Measurements from ENCODE around the gene C9orf152. TPM values are rescaled to one million over a fixed set of nuclear protein-coding genes. Genes with fewer than 3 reads are reported as not detected.

C9orf152 gene
- total and polyA plus RNA-seq, 2 of the 13 experiments (the other 11 are each of a cell fraction or from before 2014, with no cell fraction given) = 0.24 to 0.48 TPM

DNA sequence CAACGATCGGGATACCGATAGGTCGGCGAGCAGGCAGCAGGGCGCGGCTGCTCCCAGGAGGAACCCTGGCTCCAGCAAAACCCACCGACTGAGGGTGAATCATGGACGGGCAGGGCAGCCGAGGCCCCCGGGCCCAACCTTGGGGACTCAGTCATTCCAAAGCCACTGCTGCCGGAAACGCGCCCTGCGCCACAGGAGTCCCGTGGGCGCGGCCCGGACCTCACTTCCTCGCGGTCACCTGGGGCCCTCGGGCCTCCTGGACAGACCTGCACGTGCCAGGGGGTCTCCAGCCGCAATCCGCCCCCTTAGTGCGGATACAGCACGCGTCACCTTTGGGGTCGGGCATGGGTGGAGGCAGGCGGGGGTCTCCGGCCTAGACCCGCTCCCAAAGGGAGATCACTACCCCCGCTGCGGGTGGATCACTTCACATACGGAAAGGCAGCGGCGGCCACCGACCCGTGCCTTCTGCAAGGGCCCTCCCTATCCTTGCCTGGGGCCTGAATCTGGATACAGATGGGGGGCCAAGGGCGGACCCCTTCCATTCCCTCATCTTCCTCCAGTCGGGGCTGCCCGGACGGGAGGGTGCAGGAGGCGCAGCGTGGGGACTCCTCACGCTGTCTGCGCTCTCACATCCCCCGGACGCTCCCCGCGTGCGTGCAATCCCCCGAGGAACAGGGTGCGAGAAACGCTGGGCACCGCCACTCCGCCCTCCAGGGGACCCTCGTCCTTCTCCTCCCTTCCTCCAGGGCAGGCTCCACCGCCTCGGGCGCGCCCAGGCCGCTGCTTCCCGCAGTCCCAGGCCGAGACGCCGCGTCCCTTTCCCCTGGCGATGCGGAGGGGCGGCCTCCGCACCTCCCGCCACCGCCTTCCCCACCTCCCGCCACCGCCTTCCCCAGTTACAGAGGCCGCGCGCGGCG, 47.8 kb upstream of the C9orf152 start (continued):
- TF ChIP-seq PRDM15 (CRISPR knock-in tag; IDR thresholded peaks at IDR 0.05) (no peak), ZFP82 (CRISPR knock-in tag; IDR thresholded peaks at IDR 0.05; ENCODE audit: borderline replicate concordance) (no peak), ZNF33A (CRISPR knock-in tag; IDR thresholded peaks at IDR 0.05; ENCODE audit: borderline replicate concordance) (no peak), KDM5B (CRISPR knock-in tag; IDR thresholded peaks at IDR 0.05; ENCODE audit: borderline replicate concordance) (peak; percentile 62; the same call in 1 of the 2 replicates), ZNF432 (CRISPR knock-in tag; IDR thresholded peaks at IDR 0.05; ENCODE audit: borderline replicate concordance) (peak; percentile 75; the same call in 1 of the 2 replicates), POLR2AphosphoS5 (IDR thresholded peaks at IDR 0.05; ENCODE audit: low read depth, low read length) (no peak), JUN (CRISPR knock-in tag; IDR thresholded peaks at IDR 0.05) (no peak), NR2F2 (IDR thresholded peaks at IDR 0.05; ENCODE audit: borderline replicate concordance, low read depth) (no peak; the same call in 1 of the 2 replicates), LRRFIP1 (CRISPR knock-in tag; conservative IDR thresholded peaks at IDR 0.05) (no peak), SPEN (CRISPR knock-in tag; IDR thresholded peaks at IDR 0.05; ENCODE audit: low read depth) (peak; percentile 1; the same call in 1 of the 2 replicates), HNRNPUL1 (IDR thresholded peaks at IDR 0.05; ENCODE audit: low read depth, low read length) (no peak), FOSL1 (CRISPR knock-in tag; IDR thresholded peaks at IDR 0.05; ENCODE audit: borderline replicate concordance) (no peak), CBX1 (IDR thresholded peaks at IDR 0.05; ENCODE audit: low read depth) (no peak), ZBTB8A (CRISPR knock-in tag; IDR thresholded peaks at IDR 0.05; ENCODE audit: borderline replicate concordance, low read depth) (no peak), RAD21 (CRISPR knock-in tag; IDR thresholded peaks at IDR 0.05) (no peak; the same call in 1 of the 2 replicates), PAF1 (CRISPR knock-in tag; IDR thresholded peaks at IDR 0.05) (no peak)
- TF ChIP-seq, protein P1, sequence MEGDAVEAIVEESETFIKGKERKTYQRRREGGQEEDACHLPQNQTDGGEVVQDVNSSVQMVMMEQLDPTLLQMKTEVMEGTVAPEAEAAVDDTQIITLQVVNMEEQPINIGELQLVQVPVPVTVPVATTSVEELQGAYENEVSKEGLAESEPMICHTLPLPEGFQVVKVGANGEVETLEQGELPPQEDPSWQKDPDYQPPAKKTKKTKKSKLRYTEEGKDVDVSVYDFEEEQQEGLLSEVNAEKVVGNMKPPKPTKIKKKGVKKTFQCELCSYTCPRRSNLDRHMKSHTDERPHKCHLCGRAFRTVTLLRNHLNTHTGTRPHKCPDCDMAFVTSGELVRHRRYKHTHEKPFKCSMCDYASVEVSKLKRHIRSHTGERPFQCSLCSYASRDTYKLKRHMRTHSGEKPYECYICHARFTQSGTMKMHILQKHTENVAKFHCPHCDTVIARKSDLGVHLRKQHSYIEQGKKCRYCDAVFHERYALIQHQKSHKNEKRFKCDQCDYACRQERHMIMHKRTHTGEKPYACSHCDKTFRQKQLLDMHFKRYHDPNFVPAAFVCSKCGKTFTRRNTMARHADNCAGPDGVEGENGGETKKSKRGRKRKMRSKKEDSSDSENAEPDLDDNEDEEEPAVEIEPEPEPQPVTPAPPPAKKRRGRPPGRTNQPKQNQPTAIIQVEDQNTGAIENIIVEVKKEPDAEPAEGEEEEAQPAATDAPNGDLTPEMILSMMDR (CRISPR knock-in tag; IDR thresholded peaks at IDR 0.05) = no peak
- TF ChIP-seq, protein P2, sequence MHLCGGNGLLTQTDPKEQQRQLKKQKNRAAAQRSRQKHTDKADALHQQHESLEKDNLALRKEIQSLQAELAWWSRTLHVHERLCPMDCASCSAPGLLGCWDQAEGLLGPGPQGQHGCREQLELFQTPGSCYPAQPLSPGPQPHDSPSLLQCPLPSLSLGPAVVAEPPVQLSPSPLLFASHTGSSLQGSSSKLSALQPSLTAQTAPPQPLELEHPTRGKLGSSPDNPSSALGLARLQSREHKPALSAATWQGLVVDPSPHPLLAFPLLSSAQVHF (CRISPR knock-in tag; IDR thresholded peaks at IDR 0.05) = no peak
- TF ChIP-seq, protein P3, sequence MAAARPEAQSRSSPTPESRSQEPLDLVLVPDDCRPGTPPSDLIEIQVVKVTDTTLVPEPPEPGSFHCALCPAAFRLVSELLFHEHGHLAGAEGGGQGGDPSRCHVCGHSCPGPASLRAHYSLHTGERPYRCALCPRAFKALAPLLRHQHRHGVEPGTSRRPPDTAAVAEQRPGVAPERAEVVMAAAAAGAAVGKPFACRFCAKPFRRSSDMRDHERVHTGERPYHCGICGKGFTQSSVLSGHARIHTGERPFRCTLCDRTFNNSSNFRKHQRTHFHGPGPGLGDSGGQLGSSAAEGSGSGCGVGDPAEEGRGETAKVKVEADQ (CRISPR knock-in tag; IDR thresholded peaks at IDR 0.05; ENCODE audit: borderline replicate concordance) = no peak; the same call in none of the 2 replicates

Measured in HepG2 (cell line).